Effector memory CD4-positive, alpha-beta T cell (primary cell): Measurements from ENCODE around the gene RALGPS1.

Source experiments
- DNase-seq, 3 donors: peaks; one replicate each; pipeline ENCODE4 v3.0.0-alpha.2; 2020
- H3K27ac ChIP-seq: 2 replicates; pipeline ENCODE4 v1.7.0; 2013; ENCODE audit warnings: mild to moderate bottlenecking, low read length, moderate library complexity; ENCODE audit not compliant: insufficient read depth, poor library complexity, severe bottlenecking
- H3K27me3 ChIP-seq: replicated peaks from 2 replicates; pipeline ENCODE4 v1.7.0; 2013; ENCODE audit warnings: mild to moderate bottlenecking, low read length; ENCODE audit not compliant: insufficient read depth, control insufficient read depth, poor library complexity, severe bottlenecking
- H3K36me3 ChIP-seq: 2 replicates; pipeline ENCODE4 v1.7.0; 2013; ENCODE audit warnings: mild to moderate bottlenecking, low read length, moderate library complexity; ENCODE audit not compliant: control insufficient read depth, insufficient read depth
- H3K4me1 ChIP-seq: 2 replicates; pipeline ENCODE4 v1.7.0; 2013; ENCODE audit warnings: low read length, mild to moderate bottlenecking; ENCODE audit not compliant: control insufficient read depth, insufficient read depth, poor library complexity, severe bottlenecking
- H3K4me3 ChIP-seq: 2 replicates; pipeline ENCODE4 v1.7.0; 2013; ENCODE audit warnings: low read length, low read depth, mild to moderate bottlenecking; ENCODE audit not compliant: insufficient read depth, poor library complexity, severe bottlenecking
- H3K9me3 ChIP-seq: 2 replicates; pipeline ENCODE4 v1.7.0; 2013; ENCODE audit warnings: mild to moderate bottlenecking, low read length, moderate library complexity; ENCODE audit not compliant: control insufficient read depth

Gene RALGPS1

GRCh38 chr9:127067603-127068220 lies 153.1 kb downstream of the RALGPS1 start:
- Histone ChIP-seq H3K27me3 (no peaks in the 10 kb centered on the region), H3K4me3 (no peak overlapping the region), H3K27ac (no peak overlapping the region), H3K36me3 (no peaks in the 10 kb centered on the region), H3K9me3 (no peaks in the 10 kb centered on the region), H3K4me1 (no peaks in the 10 kb centered on the region)
- no peak for DNase-seq

DNA sequence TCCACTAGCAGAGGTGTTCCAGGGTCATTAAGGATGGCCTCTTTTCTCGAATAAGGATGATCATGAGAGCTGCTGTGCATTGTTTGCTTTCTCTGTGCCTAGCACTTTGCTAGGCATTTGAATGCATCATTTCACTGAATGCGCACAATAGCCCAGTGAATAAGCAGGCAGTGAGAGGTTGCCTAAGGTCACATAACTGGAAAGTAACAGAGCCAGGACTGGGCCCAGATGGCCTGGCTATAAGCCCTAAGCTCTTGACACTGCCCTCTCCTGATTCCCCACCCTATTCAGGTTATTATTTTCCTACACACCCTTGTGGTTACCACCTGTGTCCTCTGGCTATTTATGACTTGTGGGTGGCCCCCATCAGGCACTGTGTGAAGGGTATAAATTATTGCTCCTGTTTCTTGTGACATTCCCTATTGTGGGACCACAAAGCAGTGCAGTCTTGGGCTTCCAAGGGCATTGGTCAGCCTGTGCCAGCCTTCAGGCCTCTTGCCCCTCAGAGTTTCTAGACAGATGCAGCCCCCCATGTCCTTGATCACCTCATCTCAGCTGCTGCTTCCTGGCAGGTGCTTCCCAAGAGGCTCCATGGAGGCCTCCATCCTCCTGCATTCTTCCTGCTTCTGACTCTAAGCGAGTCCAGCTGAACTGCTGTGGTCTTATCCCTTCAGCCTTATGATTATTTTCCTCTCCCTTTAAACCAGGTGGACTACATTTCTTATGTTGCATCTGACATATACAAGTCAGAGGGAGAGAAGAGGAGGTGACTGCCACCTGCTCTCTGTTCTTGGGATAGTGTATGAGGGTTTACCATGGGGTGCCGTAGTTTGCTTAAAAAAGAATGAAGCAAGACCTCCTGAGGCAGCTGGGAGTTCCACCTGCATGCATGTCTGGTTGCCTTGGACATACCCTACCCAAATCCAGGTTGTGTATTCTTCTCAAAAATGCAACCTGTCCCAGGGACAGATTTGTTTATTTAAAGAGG lies 160.3 kb downstream of the RALGPS1 start:
- no peak overlapping the region for H3K27ac ChIP-seq
- no peaks in the 10 kb centered on the region for H3K9me3 ChIP-seq
- H3K36me3 ChIP-seq, result no peaks in the 10 kb centered on the region
- H3K27me3 ChIP-seq, result no peaks in the 10 kb centered on the region
- H3K4me1 ChIP-seq, result no peaks in the 10 kb centered on the region
- DNase-seq, result no peak
- H3K4me3 ChIP-seq, result no peak overlapping the region

GRCh38 chr9:127075624-127076372 lies 161.2 kb downstream of the RALGPS1 start:
- Histone ChIP-seq H3K27me3 (no peaks in the 10 kb centered on the region), H3K36me3 (no peaks in the 10 kb centered on the region), H3K9me3 (no peaks in the 10 kb centered on the region), H3K4me1 (no peaks in the 10 kb centered on the region), H3K27ac (no peak overlapping the region), H3K4me3 (no peak overlapping the region)
- no peak for DNase-seq

DNA sequence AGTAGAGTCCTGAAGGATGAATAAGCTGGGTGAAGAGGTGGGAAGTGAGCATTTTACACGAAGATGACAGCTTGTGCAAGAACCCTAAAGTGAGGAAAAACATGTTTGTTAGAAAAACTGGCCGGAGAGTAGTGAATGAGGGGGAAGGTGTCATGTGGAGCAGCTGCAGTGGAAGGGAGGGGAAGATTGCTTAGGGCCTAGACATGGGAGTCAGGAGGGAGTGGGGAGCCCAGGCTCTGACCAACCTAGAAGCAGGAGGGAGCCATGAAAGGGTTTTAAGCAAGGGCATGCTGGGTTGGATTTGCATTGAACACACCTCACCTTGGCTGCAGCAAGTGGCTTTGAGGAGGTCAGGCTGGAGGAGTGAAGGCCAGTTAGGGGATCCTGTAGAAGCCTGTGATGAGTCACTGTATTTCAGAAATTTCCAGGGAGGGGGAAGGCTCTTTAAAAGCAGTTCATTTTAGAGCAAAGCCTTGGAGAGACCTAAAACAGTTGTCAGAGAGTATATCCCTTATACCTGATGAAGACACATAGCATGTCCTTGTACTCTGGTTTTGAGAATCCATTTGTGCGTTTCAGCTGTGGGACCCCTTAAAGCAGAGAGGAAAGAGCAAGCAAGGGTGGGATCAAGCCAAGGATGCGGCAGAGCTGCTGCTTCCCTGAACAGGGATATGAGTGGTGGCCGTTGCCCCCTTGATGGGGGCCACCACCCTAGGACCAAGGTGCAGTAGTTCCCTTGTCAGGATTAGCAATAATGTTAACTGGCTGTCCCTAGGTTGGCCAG lies 162.5 kb downstream of the RALGPS1 start:
- no peaks in the 10 kb centered on the region for H3K9me3 ChIP-seq
- no peak overlapping the region for H3K4me3 ChIP-seq
- H3K4me1 ChIP-seq, result no peaks in the 10 kb centered on the region
- no peaks in the 10 kb centered on the region for H3K27me3 ChIP-seq
- H3K27ac ChIP-seq, result no peak overlapping the region
- H3K36me3 ChIP-seq, result no peaks in the 10 kb centered on the region
- DNase-seq, result no peak

DNA sequence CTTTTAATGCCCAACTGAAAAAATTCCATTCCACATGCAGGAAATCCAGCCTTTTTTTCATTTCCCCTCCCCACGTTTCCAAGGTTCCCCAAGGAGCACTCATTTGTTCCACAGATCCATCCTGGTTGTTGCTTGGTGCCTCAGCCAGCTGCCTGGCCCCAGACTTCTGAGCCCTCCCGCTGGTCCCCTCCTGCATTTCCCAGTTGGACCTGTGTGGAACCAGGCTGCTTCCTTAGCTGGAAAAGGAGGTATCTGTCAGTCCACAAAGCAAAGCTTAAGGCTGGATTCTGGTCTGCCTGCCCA lies 163.0 kb downstream of the RALGPS1 start:
- no peak for DNase-seq
- no peaks in the 10 kb centered on the region for H3K9me3 ChIP-seq
- no peaks in the 10 kb centered on the region for H3K27me3 ChIP-seq
- H3K27ac ChIP-seq, result no peak overlapping the region
- no peaks in the 10 kb centered on the region for H3K36me3 ChIP-seq
- no peaks in the 10 kb centered on the region for H3K4me1 ChIP-seq
- no peak overlapping the region for H3K4me3 ChIP-seq

- Histone ChIP-seq H3K4me3 (no peak overlapping the region), H3K27ac (no peak overlapping the region), H3K4me1 (no peaks in the 10 kb centered on the region), H3K36me3 (no peaks in the 10 kb centered on the region), H3K9me3 (no peaks in the 10 kb centered on the region), H3K27me3 (no peaks in the 10 kb centered on the region)
- no peak for DNase-seq
Measured at GRCh38 chr9:127078336-127078735, 163.8 kb downstream of the RALGPS1 start.

DNA sequence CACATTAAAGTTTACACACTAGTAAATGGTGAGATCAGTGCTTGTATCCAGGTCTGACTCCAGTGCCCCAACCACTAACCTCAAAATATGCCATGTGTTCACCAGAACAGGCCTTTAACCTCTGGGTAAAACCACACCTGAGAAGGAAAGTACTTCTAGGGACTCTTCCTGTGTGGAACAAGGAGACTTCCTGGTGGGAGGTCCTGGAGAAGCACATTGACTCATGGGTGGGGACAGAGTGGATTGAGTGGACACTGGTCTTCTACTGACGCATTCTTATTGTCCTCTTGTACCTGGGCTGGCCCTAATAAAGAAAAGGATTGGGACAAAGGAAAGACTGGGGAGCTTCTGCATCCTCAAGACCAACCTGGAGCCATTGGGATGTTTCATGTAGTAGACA lies 164.4 kb downstream of the RALGPS1 start:
- Histone ChIP-seq H3K9me3 (no peaks in the 10 kb centered on the region), H3K36me3 (no peaks in the 10 kb centered on the region), H3K27ac (no peak overlapping the region), H3K4me3 (no peak overlapping the region), H3K27me3 (no peaks in the 10 kb centered on the region), H3K4me1 (no peaks in the 10 kb centered on the region)
- DNase-seq, result no peak

DNA sequence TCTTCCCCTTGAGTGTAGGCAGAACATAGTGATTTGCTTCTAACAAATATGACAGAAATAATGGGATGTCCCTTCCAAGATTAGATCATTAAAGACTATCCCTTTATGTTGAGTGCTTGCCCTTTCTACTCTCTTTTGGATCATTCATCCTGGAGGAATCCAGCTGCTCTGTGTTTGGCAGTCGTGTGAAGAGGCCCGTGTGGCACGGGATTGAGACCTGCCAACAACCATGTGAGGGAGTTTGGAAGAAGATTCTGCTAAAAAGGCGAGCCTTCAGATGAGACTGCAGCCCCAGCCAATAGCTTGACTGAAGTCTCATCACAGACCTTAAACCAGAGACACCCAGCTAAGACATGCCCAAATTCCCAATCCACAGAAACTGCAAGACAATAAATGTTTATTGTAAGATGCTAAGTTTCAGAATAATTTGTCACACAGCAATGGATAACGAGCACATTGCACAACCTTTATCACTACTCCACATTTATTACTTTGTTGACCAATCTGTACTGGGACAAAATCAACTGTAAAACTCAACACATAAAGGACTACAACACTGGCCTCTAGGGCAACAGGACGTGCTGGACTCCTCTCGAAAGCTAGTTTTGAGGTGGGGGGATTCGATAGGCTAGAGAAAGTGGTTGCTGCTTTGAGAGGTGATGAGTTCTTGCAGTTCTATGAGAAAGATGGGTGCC lies 165.0 kb downstream of the RALGPS1 start:
- Histone ChIP-seq H3K27me3 (no peaks in the 10 kb centered on the region), H3K9me3 (no peaks in the 10 kb centered on the region), H3K4me1 (no peaks in the 10 kb centered on the region), H3K27ac (no peak overlapping the region), H3K36me3 (no peaks in the 10 kb centered on the region), H3K4me3 (no peak overlapping the region)
- no peak for DNase-seq
